ENCODE results near the gene ERI3. TPM values are rescaled to one million over a fixed set of nuclear protein-coding genes. Genes with fewer than 3 reads are reported as not detected.

The ERI3 gene
- total and polyA plus RNA-seq, 9 of the 15 experiments (the other 6 are each of a cell fraction or from before 2014, with no cell fraction given), result 47.8 to 93.4 (median 67.2) TPM

DNA sequence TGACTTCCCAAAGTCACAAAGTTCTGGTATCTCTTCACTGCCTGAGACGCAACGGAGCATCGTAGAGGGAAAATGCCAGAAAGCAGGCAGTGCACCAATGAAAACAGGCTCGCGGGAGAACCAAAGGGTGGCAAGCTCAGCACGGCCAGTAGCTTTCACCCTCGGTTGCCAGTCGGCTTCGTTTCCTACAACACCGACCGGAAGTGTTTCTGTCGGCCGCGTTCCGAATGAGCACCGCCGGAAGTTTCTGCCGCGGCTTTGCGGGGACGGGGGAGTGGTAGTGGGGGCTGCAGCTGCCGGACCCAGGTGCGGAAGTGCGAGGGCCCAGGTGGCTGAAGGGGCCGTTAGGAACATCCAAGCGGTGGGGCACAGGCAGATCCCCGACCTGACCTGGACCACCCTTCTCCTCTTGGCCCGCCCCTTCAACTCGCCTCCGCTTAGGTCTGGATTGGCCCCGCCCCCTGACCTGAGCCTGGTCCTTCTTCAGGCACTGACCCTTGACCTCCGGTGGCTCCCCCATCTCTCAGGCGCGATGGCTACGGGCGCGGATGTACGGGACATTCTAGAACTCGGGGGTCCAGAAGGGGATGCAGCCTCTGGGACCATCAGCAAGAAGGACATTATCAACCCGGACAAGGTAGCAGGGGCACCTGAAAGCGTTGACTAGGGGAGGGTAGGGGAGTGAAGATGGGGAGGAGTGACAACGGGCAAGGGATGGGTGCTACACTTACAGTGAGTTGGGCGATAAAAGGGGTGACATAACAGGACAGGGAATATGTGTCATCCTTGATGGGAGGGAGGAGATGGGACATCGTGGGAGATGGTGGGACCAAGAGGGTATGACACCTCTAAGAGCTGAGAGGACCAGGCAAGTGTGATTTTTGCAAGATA is 141.6 kb downstream of the ERI3 start, which contains the start of gene DMAP1 (continued):
- TF ChIP-seq, protein P1, sequence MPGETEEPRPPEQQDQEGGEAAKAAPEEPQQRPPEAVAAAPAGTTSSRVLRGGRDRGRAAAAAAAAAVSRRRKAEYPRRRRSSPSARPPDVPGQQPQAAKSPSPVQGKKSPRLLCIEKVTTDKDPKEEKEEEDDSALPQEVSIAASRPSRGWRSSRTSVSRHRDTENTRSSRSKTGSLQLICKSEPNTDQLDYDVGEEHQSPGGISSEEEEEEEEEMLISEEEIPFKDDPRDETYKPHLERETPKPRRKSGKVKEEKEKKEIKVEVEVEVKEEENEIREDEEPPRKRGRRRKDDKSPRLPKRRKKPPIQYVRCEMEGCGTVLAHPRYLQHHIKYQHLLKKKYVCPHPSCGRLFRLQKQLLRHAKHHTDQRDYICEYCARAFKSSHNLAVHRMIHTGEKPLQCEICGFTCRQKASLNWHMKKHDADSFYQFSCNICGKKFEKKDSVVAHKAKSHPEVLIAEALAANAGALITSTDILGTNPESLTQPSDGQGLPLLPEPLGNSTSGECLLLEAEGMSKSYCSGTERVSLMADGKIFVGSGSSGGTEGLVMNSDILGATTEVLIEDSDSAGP (CRISPR knock-in tag; IDR thresholded peaks at IDR 0.05), result no peak
- TF ChIP-seq ELK3 (CRISPR knock-in tag; IDR thresholded peaks at IDR 0.05), result no peak
- TF ChIP-seq, protein P2, sequence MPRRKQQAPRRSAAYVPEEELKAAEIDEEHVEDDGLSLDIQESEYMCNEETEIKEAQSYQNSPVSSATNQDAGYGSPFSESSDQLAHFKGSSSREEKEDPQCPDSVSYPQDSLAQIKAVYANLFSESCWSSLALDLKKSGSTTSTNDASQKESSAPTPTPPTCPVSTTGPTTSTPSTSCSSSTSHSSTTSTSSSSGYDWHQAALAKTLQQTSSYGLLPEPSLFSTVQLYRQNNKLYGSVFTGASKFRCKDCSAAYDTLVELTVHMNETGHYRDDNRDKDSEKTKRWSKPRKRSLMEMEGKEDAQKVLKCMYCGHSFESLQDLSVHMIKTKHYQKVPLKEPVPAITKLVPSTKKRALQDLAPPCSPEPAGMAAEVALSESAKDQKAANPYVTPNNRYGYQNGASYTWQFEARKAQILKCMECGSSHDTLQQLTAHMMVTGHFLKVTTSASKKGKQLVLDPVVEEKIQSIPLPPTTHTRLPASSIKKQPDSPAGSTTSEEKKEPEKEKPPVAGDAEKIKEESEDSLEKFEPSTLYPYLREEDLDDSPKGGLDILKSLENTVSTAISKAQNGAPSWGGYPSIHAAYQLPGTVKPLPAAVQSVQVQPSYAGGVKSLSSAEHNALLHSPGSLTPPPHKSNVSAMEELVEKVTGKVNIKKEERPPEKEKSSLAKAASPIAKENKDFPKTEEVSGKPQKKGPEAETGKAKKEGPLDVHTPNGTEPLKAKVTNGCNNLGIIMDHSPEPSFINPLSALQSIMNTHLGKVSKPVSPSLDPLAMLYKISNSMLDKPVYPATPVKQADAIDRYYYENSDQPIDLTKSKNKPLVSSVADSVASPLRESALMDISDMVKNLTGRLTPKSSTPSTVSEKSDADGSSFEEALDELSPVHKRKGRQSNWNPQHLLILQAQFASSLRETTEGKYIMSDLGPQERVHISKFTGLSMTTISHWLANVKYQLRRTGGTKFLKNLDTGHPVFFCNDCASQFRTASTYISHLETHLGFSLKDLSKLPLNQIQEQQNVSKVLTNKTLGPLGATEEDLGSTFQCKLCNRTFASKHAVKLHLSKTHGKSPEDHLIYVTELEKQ (CRISPR knock-in tag; IDR thresholded peaks at IDR 0.05), result no peak
- TF ChIP-seq ZNF407 (IDR thresholded peaks at IDR 0.05; ENCODE audit: low read depth), result no peak
- TF ChIP-seq, protein P3, sequence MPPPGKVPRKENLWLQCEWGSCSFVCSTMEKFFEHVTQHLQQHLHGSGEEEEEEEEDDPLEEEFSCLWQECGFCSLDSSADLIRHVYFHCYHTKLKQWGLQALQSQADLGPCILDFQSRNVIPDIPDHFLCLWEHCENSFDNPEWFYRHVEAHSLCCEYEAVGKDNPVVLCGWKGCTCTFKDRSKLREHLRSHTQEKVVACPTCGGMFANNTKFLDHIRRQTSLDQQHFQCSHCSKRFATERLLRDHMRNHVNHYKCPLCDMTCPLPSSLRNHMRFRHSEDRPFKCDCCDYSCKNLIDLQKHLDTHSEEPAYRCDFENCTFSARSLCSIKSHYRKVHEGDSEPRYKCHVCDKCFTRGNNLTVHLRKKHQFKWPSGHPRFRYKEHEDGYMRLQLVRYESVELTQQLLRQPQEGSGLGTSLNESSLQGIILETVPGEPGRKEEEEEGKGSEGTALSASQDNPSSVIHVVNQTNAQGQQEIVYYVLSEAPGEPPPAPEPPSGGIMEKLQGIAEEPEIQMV (tag; conservative IDR thresholded peaks at IDR 0.05; ENCODE audit: low read depth), result no peak
- no peak for TF ChIP-seq ZNF780A (CRISPR knock-in tag; IDR thresholded peaks at IDR 0.05)
- peak; percentile 85 for TF ChIP-seq CREM (IDR thresholded peaks at IDR 0.05; ENCODE audit: low read depth)
- TF ChIP-seq C11orf30 (IDR thresholded peaks at IDR 0.05; ENCODE audit: low read depth), result peak; percentile 92
